ENCODE data around the gene CCDC97. TPM values are rescaled to one million over a fixed set of nuclear protein-coding genes. Genes with fewer than 3 reads are reported as not detected.

CCDC97 gene
- total RNA-seq, 1 experiment from 2014 or later = 31.4 TPM

DNA sequence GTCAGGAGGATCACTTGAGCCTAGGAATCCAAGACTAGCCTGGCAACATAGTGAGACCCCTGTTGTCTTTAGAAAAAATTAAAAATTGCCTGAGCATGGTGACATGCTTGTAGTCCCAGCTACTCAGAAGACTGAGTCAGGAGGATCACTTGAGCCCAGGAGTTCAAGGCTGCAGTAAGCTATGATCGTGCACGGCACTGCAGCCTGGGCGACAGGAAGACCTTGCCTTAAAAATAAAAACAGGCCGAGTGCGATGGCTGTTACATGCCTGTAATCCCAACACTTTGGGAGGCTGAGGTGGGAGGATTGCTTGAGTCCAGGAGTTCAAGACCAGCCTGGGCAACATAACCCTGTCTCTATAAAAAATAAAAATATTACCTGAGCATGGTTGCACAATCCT lies 40.4 kb upstream of the CCDC97 start:
- Mint-ChIP-seq H3K9me3 (no peaks in the 10 kb centered on the region), H3K4me1 (peaks cover 21% of the 10 kb centered on the region), H3K4me3 (no peak overlapping the region), H3K27ac (no peak overlapping the region), H3K36me3 (peaks cover 66% of the 10 kb centered on the region), H3K27me3 (ENCODE audit: low read depth) (no peaks in the 10 kb centered on the region)
- TF ChIP-seq, protein P1, sequence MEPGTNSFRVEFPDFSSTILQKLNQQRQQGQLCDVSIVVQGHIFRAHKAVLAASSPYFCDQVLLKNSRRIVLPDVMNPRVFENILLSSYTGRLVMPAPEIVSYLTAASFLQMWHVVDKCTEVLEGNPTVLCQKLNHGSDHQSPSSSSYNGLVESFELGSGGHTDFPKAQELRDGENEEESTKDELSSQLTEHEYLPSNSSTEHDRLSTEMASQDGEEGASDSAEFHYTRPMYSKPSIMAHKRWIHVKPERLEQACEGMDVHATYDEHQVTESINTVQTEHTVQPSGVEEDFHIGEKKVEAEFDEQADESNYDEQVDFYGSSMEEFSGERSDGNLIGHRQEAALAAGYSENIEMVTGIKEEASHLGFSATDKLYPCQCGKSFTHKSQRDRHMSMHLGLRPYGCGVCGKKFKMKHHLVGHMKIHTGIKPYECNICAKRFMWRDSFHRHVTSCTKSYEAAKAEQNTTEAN (CRISPR knock-in tag; IDR thresholded peaks at IDR 0.05) = no peak
- TF ChIP-seq OVOL2 (CRISPR knock-in tag; IDR thresholded peaks at IDR 0.05; ENCODE audit: borderline replicate concordance) (no peak), TP53 (CRISPR knock-in tag; IDR thresholded peaks at IDR 0.05) (no peak), TEAD4 (CRISPR knock-in tag; IDR thresholded peaks at IDR 0.05) (no peak), ZNF671 (CRISPR knock-in tag; IDR thresholded peaks at IDR 0.05) (no peak), CBFB (CRISPR knock-in tag; IDR thresholded peaks at IDR 0.05; ENCODE audit: low read depth) (no peak), TCF7 (CRISPR knock-in tag; IDR thresholded peaks at IDR 0.05; ENCODE audit: low read depth) (no peak), NR1H2 (CRISPR knock-in tag; IDR thresholded peaks at IDR 0.05) (no peak), SOX15 (CRISPR knock-in tag; IDR thresholded peaks at IDR 0.05) (no peak), IRF2 (CRISPR knock-in tag; IDR thresholded peaks at IDR 0.05; ENCODE audit: borderline replicate concordance, low read depth) (no peak), NR2C2 (CRISPR knock-in tag; IDR thresholded peaks at IDR 0.05) (no peak), ZNF281 (CRISPR knock-in tag; IDR thresholded peaks at IDR 0.05) (no peak), RELA (CRISPR knock-in tag; IDR thresholded peaks at IDR 0.05; ENCODE audit: borderline replicate concordance) (no peak)
- TF ChIP-seq, protein P2, sequence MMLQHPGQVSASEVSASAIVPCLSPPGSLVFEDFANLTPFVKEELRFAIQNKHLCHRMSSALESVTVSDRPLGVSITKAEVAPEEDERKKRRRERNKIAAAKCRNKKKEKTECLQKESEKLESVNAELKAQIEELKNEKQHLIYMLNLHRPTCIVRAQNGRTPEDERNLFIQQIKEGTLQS (CRISPR knock-in tag; conservative IDR thresholded peaks at IDR 0.05) = no peak
- TF ChIP-seq, protein P3, sequence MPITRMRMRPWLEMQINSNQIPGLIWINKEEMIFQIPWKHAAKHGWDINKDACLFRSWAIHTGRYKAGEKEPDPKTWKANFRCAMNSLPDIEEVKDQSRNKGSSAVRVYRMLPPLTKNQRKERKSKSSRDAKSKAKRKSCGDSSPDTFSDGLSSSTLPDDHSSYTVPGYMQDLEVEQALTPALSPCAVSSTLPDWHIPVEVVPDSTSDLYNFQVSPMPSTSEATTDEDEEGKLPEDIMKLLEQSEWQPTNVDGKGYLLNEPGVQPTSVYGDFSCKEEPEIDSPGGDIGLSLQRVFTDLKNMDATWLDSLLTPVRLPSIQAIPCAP (CRISPR knock-in tag; IDR thresholded peaks at IDR 0.05) = no peak
- no peak for DNase-seq (ENCODE audit: low spot score)
- no peak for ATAC-seq
- ChIA-PET POLR2A (no interaction called here), CTCF (interaction anchor here (0.7 to 0.8 kb wide), 2 partner anchors 39 to 65 kb away, joined by 3 to 4 read pairs; no protein-coding TSS in a partner anchor)

- no peak for ATAC-seq
- POLR2A ChIA-PET = no interaction called here
Observed at GRCh38 chr19:41273076-41273475, 36.9 kb upstream of the CCDC97 start.

More at GRCh38 chr19:41273076-41273475, 36.9 kb upstream of the CCDC97 start:
- no peak overlapping the region for H3K27ac Mint-ChIP-seq
- no peaks in the 10 kb centered on the region for H3K4me1 Mint-ChIP-seq
- no peak for DNase-seq (ENCODE audit: low spot score)
- H3K36me3 Mint-ChIP-seq = peaks cover 90% of the 10 kb centered on the region
- H3K9me3 Mint-ChIP-seq = no peaks in the 10 kb centered on the region
- no peaks in the 10 kb centered on the region for H3K27me3 Mint-ChIP-seq (ENCODE audit: low read depth)
- no peak overlapping the region for H3K4me3 Mint-ChIP-seq
- CTCF ChIA-PET = interaction anchor here (1.2 kb wide), 1 partner anchor 35 kb away, joined by 4 read pairs; no protein-coding TSS in a partner anchor
- TF ChIP-seq SMAD4 (CRISPR knock-in tag; IDR thresholded peaks at IDR 0.05) (no peak), MYBL2 (CRISPR knock-in tag; IDR thresholded peaks at IDR 0.05) (no peak), ZNF263 (CRISPR knock-in tag; IDR thresholded peaks at IDR 0.05; ENCODE audit: low read depth) (no peak)
- TF ChIP-seq, protein P4, sequence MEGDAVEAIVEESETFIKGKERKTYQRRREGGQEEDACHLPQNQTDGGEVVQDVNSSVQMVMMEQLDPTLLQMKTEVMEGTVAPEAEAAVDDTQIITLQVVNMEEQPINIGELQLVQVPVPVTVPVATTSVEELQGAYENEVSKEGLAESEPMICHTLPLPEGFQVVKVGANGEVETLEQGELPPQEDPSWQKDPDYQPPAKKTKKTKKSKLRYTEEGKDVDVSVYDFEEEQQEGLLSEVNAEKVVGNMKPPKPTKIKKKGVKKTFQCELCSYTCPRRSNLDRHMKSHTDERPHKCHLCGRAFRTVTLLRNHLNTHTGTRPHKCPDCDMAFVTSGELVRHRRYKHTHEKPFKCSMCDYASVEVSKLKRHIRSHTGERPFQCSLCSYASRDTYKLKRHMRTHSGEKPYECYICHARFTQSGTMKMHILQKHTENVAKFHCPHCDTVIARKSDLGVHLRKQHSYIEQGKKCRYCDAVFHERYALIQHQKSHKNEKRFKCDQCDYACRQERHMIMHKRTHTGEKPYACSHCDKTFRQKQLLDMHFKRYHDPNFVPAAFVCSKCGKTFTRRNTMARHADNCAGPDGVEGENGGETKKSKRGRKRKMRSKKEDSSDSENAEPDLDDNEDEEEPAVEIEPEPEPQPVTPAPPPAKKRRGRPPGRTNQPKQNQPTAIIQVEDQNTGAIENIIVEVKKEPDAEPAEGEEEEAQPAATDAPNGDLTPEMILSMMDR (IDR thresholded peaks at IDR 0.05) = no peak
